BLaER1 treated with 17β-estradiol and CSF1 and Interleukin-3, amounts not matched to agents 10 nM and 100 nM (cell line): ENCODE data around the gene WIZ.

ENCODE experiments used
- H3K27ac ChIP-seq, 11 experiments: shearing (Covaris generic); formaldehyde crosslinking; 2 replicates each; pipeline ENCODE4 v1.8.1; 2022
- H3K27me3 ChIP-seq, 11 experiments: shearing (Covaris generic); formaldehyde crosslinking; 2 replicates each; pipeline ENCODE4 v1.8.1; 2022
- H3K36me3 ChIP-seq, 11 experiments: shearing (Covaris generic); formaldehyde crosslinking; 2 replicates each; pipeline ENCODE4 v1.8.1; 2022
- H3K4me1 ChIP-seq, 10 experiments: shearing (Covaris generic); formaldehyde crosslinking; 2 replicates each; pipeline ENCODE4 v1.8.1; 2022
- H3K4me2 ChIP-seq, 11 experiments: shearing (Covaris generic); formaldehyde crosslinking; 2 replicates each; pipeline ENCODE4 v1.8.1; 2022
- H3K4me3 ChIP-seq, 10 experiments: shearing (Covaris generic); formaldehyde crosslinking; 2 replicates each; pipeline ENCODE4 v1.8.1; 2022
- H3K9ac ChIP-seq, 11 experiments: shearing (Covaris generic); formaldehyde crosslinking; 2 replicates each; pipeline ENCODE4 v1.8.1; 2022
- H3K9me3 ChIP-seq, 11 experiments: shearing (Covaris generic); formaldehyde crosslinking; replicated peaks in 1 of 11; 2 replicates each; pipeline ENCODE4 v1.8.1; 2022
- H4K20me1 ChIP-seq, 11 experiments: shearing (Covaris generic); formaldehyde crosslinking; 2 replicates each; pipeline ENCODE4 v1.8.1; 2022
- Cebpa-rat ChIP-seq, 11 experiments: shearing (Covaris generic); IDR thresholded peaks; 2 replicates each; pipeline ENCODE4 v1.8.1; 2022

Gene WIZ

GRCh38 chr19:15373644-15374043, 76.1 kb downstream of the WIZ start:
- H3K9me3 ChIP-seq: no peaks in the 10 kb centered on the region
- H4K20me1 ChIP-seq: peaks cover 62 to 100% (median 95%) of the 10 kb centered on the region in 11 experiments
- H3K27ac ChIP-seq: peak overlapping the region in 1 of 11 experiments; percentile 46; a peak in 1 of 22 replicates
- peaks cover 62 to 85% (median 77%) of the 10 kb centered on the region in 11 experiments for H3K36me3 ChIP-seq
- H3K4me3 ChIP-seq: no peak overlapping the region
- peak overlapping the region in 1 of 11 experiments; percentile 97; a peak in 1 of 22 replicates for H3K4me2 ChIP-seq
- H3K9ac ChIP-seq: peak overlapping the region in 1 of 11 experiments; percentile 18; a peak in 1 of 22 replicates
- peaks cover 21 to 54% (median 30%) of the 10 kb centered on the region in 10 experiments for H3K4me1 ChIP-seq
- no peaks in the 10 kb centered on the region for H3K27me3 ChIP-seq
- TF ChIP-seq Cebpa-rat (IDR thresholded peaks at IDR 0.05): no peak

- peaks cover 70 to 93% (median 85%) of the 10 kb centered on the region in 11 experiments for H3K36me3 ChIP-seq
- peaks cover 60 to 100% (median 98%) of the 10 kb centered on the region in 11 experiments for H4K20me1 ChIP-seq
- no peak for TF ChIP-seq Cebpa-rat (IDR thresholded peaks at IDR 0.05)
Observed at GRCh38 chr19:15372891-15373301, 76.9 kb downstream of the WIZ start.

GRCh38 chr19:15372470-15372869, 77.3 kb downstream of the WIZ start:
- peaks cover 74 to 97% (median 89%) of the 10 kb centered on the region in 11 experiments for H3K36me3 ChIP-seq
- H3K9me3 ChIP-seq: no peaks in the 10 kb centered on the region
- no peak for TF ChIP-seq Cebpa-rat (IDR thresholded peaks at IDR 0.05)
- H4K20me1 ChIP-seq: peaks cover 55 to 100% (median 98%) of the 10 kb centered on the region in 11 experiments
- peak overlapping the region in 7 of 11 experiments; percentile 12 to 42 (median 29); a peak in 9 of 22 replicates for H3K9ac ChIP-seq
- H3K4me1 ChIP-seq: peaks cover 15 to 50% (median 25%) of the 10 kb centered on the region in 10 experiments
- 0 out of 20 replicates have a peak overlapping the region, but pooled peaks of 1 of the 10 experiments have one; percentile 4 for H3K4me3 ChIP-seq
- H3K4me2 ChIP-seq: peak overlapping the region in 3 of 11 experiments; percentile 30 to 51 (median 35); a peak in 5 of 22 replicates
- peak overlapping the region in 7 of 11 experiments; percentile 17 to 49 (median 45); a peak in 13 of 22 replicates for H3K27ac ChIP-seq
- no peaks in the 10 kb centered on the region for H3K27me3 ChIP-seq

More at GRCh38 chr19:15372891-15373301, 76.9 kb downstream of the WIZ start:
- Histone ChIP-seq H3K4me3 (0 out of 20 replicates have a peak overlapping the region, but pooled peaks of 1 of the 10 experiments have one; percentile 4), H3K4me2 (peak overlapping the region in 3 of 11 experiments; percentile 30 to 51 (median 35); a peak in 6 of 22 replicates), H3K9ac (peak overlapping the region in 7 of 11 experiments; percentile 12 to 42 (median 29); a peak in 9 of 22 replicates), H3K27me3 (no peaks in the 10 kb centered on the region), H3K9me3 (no peaks in the 10 kb centered on the region), H3K4me1 (peaks cover 19 to 54% (median 29%) of the 10 kb centered on the region in 10 experiments), H3K27ac (peak overlapping the region in 7 of 11 experiments; percentile 17 to 49 (median 45); a peak in 14 of 22 replicates)

- H3K9ac ChIP-seq: peak overlapping the region in 3 of 11 experiments; percentile 28 to 42 (median 32); a peak in 4 of 22 replicates
- peaks cover 9 to 44% (median 19%) of the 10 kb centered on the region in 10 experiments for H3K4me1 ChIP-seq
- H3K27ac ChIP-seq: peak overlapping the region in 5 of 11 experiments; percentile 7 to 45 (median 15); a peak in 4 of 22 replicates
- no peaks in the 10 kb centered on the region for H3K27me3 ChIP-seq
- no peak overlapping the region for H3K4me3 ChIP-seq
- TF ChIP-seq Cebpa-rat (IDR thresholded peaks at IDR 0.05): no peak
- peaks cover 80 to 100% (median 95%) of the 10 kb centered on the region in 11 experiments for H3K36me3 ChIP-seq
- H4K20me1 ChIP-seq: peaks cover 49 to 100% (median 95%) of the 10 kb centered on the region in 11 experiments
- H3K9me3 ChIP-seq: no peaks in the 10 kb centered on the region
- no peak overlapping the region for H3K4me2 ChIP-seq
Observed at GRCh38 chr19:15371786-15372380, 77.9 kb downstream of the WIZ start.

- H3K9me3 ChIP-seq: no peaks in the 10 kb centered on the region
- H4K20me1 ChIP-seq: peaks cover 42 to 98% (median 88%) of the 10 kb centered on the region in 11 experiments
- no peaks in the 10 kb centered on the region for H3K27me3 ChIP-seq
- no peak for TF ChIP-seq Cebpa-rat (IDR thresholded peaks at IDR 0.05)
- H3K4me2 ChIP-seq: no peak overlapping the region
- no peak overlapping the region for H3K4me3 ChIP-seq
- H3K27ac ChIP-seq: peak overlapping the region in 2 of 11 experiments; percentile 4 to 45; a peak in 1 of 22 replicates
- H3K4me1 ChIP-seq: peaks cover 2 to 36% (median 12%) of the 10 kb centered on the region in 10 experiments; a peak in 17 of 20 replicates
- H3K9ac ChIP-seq: peak overlapping the region in 2 of 11 experiments; percentile 18 to 29; a peak in 1 of 22 replicates
- H3K36me3 ChIP-seq: peaks cover 88 to 100% (median 97%) of the 10 kb centered on the region in 11 experiments
Observed at GRCh38 chr19:15371119-15371518, 78.6 kb downstream of the WIZ start.
